HFF-Myc (cell line): ENCODE data around the gene GLB1L3.

Experiments
- DNase-seq: peaks from one replicate; pipeline ENCODE4 v3.0.0-alpha.2; 2011; ENCODE audit warnings: low read depth; ENCODE audit errors: extremely low read depth
- H3K4me3 ChIP-seq: replicated peaks from 2 replicates; pipeline ENCODE4 v1.5.1; 2011; ENCODE audit warnings: low read depth, mild to moderate bottlenecking, control low read depth, low read length
- TF ChIP-seq, protein P1 (sequence below): IDR thresholded peaks from 2 replicates; pipeline ENCODE4 v1.5.1; 2012; ENCODE audit warnings: mild to moderate bottlenecking, low read depth, low read length, control low read depth; ENCODE audit errors: missing control alignments

GLB1L3 gene

GRCh38 chr11:134365011-134365925 is 89.1 kb downstream of the GLB1L3 start:
- TF ChIP-seq, protein P1, sequence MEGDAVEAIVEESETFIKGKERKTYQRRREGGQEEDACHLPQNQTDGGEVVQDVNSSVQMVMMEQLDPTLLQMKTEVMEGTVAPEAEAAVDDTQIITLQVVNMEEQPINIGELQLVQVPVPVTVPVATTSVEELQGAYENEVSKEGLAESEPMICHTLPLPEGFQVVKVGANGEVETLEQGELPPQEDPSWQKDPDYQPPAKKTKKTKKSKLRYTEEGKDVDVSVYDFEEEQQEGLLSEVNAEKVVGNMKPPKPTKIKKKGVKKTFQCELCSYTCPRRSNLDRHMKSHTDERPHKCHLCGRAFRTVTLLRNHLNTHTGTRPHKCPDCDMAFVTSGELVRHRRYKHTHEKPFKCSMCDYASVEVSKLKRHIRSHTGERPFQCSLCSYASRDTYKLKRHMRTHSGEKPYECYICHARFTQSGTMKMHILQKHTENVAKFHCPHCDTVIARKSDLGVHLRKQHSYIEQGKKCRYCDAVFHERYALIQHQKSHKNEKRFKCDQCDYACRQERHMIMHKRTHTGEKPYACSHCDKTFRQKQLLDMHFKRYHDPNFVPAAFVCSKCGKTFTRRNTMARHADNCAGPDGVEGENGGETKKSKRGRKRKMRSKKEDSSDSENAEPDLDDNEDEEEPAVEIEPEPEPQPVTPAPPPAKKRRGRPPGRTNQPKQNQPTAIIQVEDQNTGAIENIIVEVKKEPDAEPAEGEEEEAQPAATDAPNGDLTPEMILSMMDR, result no peak
- H3K4me3 ChIP-seq, result no peak overlapping the region
- no peak for DNase-seq

- DNase-seq, result no peak
- TF ChIP-seq, protein P1, result no peak
- H3K4me3 ChIP-seq, result no peak overlapping the region
Observed at GRCh38 chr11:134366254-134366653, 90.1 kb downstream of the GLB1L3 start.

DNA sequence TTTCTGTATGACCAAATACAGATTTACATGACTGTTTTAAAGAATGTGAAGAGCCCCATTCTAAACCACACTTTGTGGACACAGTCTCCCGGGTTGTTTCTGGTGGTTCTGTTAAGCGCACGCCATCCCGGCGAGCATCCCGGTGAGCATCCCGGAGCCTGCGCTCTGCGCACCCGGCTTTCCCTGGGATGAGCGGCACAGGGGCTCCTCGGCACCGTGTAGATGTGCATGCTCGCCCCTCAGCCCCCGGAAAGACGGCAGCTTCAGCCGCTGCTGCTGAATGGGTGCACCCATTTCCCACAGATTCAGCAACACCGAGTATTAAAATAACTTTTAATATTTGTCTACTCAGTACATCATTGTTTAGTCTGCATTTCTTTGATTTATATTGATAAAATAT is 91.6 kb downstream of the GLB1L3 start:
- H3K4me3 ChIP-seq, result no peak overlapping the region
- no peak for DNase-seq
- TF ChIP-seq, protein P1, result no peak
